Heart left ventricle (tissue), 16 donors: Measurements from ENCODE around the gene ATP1B3. TPM values are rescaled to one million over a fixed set of nuclear protein-coding genes. Genes with fewer than 3 reads are reported as not detected.
"Not testable (repeated sequence)": the region's sequence is repeated elsewhere in the genome, so short reads cannot be mapped to it uniquely, and the experiment has no call there.

ENCODE experiments used
- ATAC-seq, 4 donors: fragments of 200-7000 bp; cut with Tn5 transposase; one replicate each; pipeline ENCODE4 v1.9.1; 2020 to 2022; ENCODE audit warnings: moderate library complexity in 4 of 4, mild to moderate bottlenecking in 3 of 4, moderate number of reproducible peaks in 1 of 4
- DNase-seq, 5 donors: peaks; one replicate each; pipeline ENCODE4 v3.0.0-alpha.2; 2020
- H3K27ac ChIP-seq, 12 donors: fragments of 200-600 bp; sonication (generic) in 4 of 12; one replicate each; pipeline versions ENCODE4 v1.5.0 to v1.8.0; 2016 to 2022; ENCODE audit warnings: mild to moderate bottlenecking in 2 of 12
- H3K27me3 ChIP-seq, 9 donors: fragments of 200-600 bp; sonication (generic) in 2 of 9; one replicate each; pipeline versions ENCODE4 v1.5.1 to v1.8.0; 2016 to 2022; ENCODE audit warnings: mild to moderate bottlenecking in 3 of 9
- H3K36me3 ChIP-seq, 9 donors: fragments of 200-600 bp; sonication (generic) in 2 of 9; one replicate each; pipeline versions ENCODE4 v1.5.0 to v1.8.0; 2018 to 2022; ENCODE audit warnings: mild to moderate bottlenecking in 2 of 9
- H3K4me1 ChIP-seq, 12 donors: fragments of 200-600 bp; sonication (generic) in 4 of 12; one replicate each; pipeline versions ENCODE4 v1.5.0 to v1.8.0; 2016 to 2022; ENCODE audit warnings: mild to moderate bottlenecking in 3 of 12
- H3K4me3 ChIP-seq, 12 donors: fragments of 200-600 bp; sonication (generic) in 4 of 12; one replicate each; pipeline versions ENCODE4 v1.5.0 to v1.8.0; 2017 to 2022; ENCODE audit warnings: mild to moderate bottlenecking in 9 of 12, moderate library complexity in 4 of 12
- H3K9me3 ChIP-seq, 12 donors: fragments of 200-600 bp; sonication (generic) in 4 of 12; one replicate each; pipeline versions ENCODE4 v1.5.0 to v1.8.0; 2016 to 2022; ENCODE audit warnings: mild to moderate bottlenecking in 1 of 12
- CTCF ChIP-seq, 12 donors: fragments of 200-600 bp; sonication (generic) in 4 of 12; IDR thresholded peaks; one replicate each; pipeline versions ENCODE4 v1.5.0 to v1.8.0; 2018 to 2022; ENCODE audit warnings: antibody characterized with exemption in 12 of 12, mild to moderate bottlenecking in 5 of 12
- POLR2A ChIP-seq, 2 donors: fragments of 450-650 bp; IDR thresholded peaks; one replicate each; pipeline ENCODE4 v1.6.1; 2017; ENCODE audit warnings: antibody characterized with exemption in 2 of 2, mild to moderate bottlenecking in 2 of 2, moderate library complexity in 2 of 2
- WGBS, 4 donors: extraction: QIAGEN DNeasy Blood & Tissue Kit in 2 of 4; methylation state at CpG; one replicate each; pipeline versions ENCODE4 v1.1.5 to v1.1.7; 2013 to 2018; 5-methylcytosine and 5-hydroxymethylcytosine counted together
- intact Hi-C, 10 donors: fragments of 100-400 bp; cut with DNase I; formaldehyde crosslinking; loops; one replicate each; pipeline versions ENCODE4 v1.11.1 to v1.14.2; 2022
- polyA plus RNA-seq, 2 donors: library from polyadenylated mRNA; stranded (reverse); fragments of 200-250 nt; gene quantifications; one replicate each; pipeline ENCODE4 v1.2.3, GENCODE V29; 2013
- total RNA-seq, 9 donors: library from RNA; depleted of rRNA in 2 of 9; stranded (reverse); fragments of >200 nt in 2 of 9; fragmentation: NEBNext Ultra II Directional in 3 of 9; extraction: Animal tissue kit (Norgen Biotek cat#: 25700) in 3 of 9; gene quantifications; one replicate each; pipeline versions ENCODE4 v1.1.0 to v1.2.4, GENCODE V29; 2016 to 2023
- donor health status: ischemic (EF 13 %, LVEDD 7.1; RV severe dilation, severe dysfunction).
- donor health status: healthy with polysubstance abuse.
- donor health status: DM: no; HTN: yes; CAD: no.
- donor health status: DM: no; HTN: no; CAD: no.
- donor health status: ischemic (EF 25% LVEDD 6.9; RV normal size, moderate dysfunction).
- donor health status: ischemic (EF 25% LVEDD 5.7; RV mildly dilated, moderate dysfunction).
- donor health status: healthy.
- donor health status: DM: yes; HTN: yes; CAD: no.
- donor health status: ischemic (EF 35%, LVEDD 5.7; RV mildly dilated, moderate dysfunction).
- donor health status: nonischemic (EF 11% LVEDD 7.7; RV severe dilation, severe dysfunction).
- donor health status: DM: yes; HTN: yes; CAD: no.
- donor health status: PGD.
- donor health status: ischemic (EF 29% LVEDD 5.4; RV normal size, mild dysfunction).
- donor health status: nonischemic (EF 23%, LVEDD 6.1; RV moderate dilation, normal function).

ATP1B3 gene
- total and polyA plus RNA-seq, 11 donors: 19.1 to 90.0 (median 46.1) TPM

GRCh38 chr3:141844108-141844507, 32.3 kb upstream of the ATP1B3 start:
- 79 to 98% (median 96%) methylated on average over 1 of the region's 1 CpG for WGBS, 4 donors
- no peak for TF ChIP-seq CTCF (IDR thresholded peaks at IDR 0.05)
- no peak for TF ChIP-seq POLR2A (IDR thresholded peaks at IDR 0.05)
- H3K27me3 ChIP-seq: no peaks in the 10 kb centered on the region
- peaks cover 0 to 8% (median 0%) of the 10 kb centered on the region in 12 donors for H3K4me1 ChIP-seq
- no peak overlapping the region for H3K27ac ChIP-seq
- no peak for ATAC-seq
- DNase-seq: no peak
- intact Hi-C loops: no loop called here
- no peaks in the 10 kb centered on the region for H3K9me3 ChIP-seq
- H3K4me3 ChIP-seq: no peak overlapping the region
- no peaks in the 10 kb centered on the region for H3K36me3 ChIP-seq

- H3K27ac ChIP-seq: no peak overlapping the region
- no peaks in the 10 kb centered on the region for H3K27me3 ChIP-seq
- H3K36me3 ChIP-seq: no peaks in the 10 kb centered on the region
- H3K4me3 ChIP-seq: no peak overlapping the region
- H3K9me3 ChIP-seq: no peaks in the 10 kb centered on the region
- WGBS, 4 donors: 95 to 99% (median 98%) methylated on average over 2 of the region's 2 CpGs
- intact Hi-C loops: no loop called here
- ATAC-seq (no peak), DNase-seq (no peak)
- TF ChIP-seq CTCF (IDR thresholded peaks at IDR 0.05) (no peak), POLR2A (IDR thresholded peaks at IDR 0.05) (no peak)
- peaks cover 0 to 13% (median 0%) of the 10 kb centered on the region in 12 donors for H3K4me1 ChIP-seq
These were observed 31.6 kb upstream of the ATP1B3 start for GRCh38 chr3:141844812-141845211.

GRCh38 chr3:141845407-141846049, 30.9 kb upstream of the ATP1B3 start:
- WGBS, 4 donors: 79 to 89% (median 84%) methylated on average over 5 of the region's 5 CpGs
- H3K27ac ChIP-seq: no peak overlapping the region
- no peaks in the 10 kb centered on the region for H3K27me3 ChIP-seq
- H3K4me3 ChIP-seq: no peak overlapping the region
- H3K4me1 ChIP-seq: peaks cover 0 to 17% (median 0%) of the 10 kb centered on the region in 12 donors
- intact Hi-C loops: no loop called here
- no peak for TF ChIP-seq POLR2A (IDR thresholded peaks at IDR 0.05)
- TF ChIP-seq CTCF (IDR thresholded peaks at IDR 0.05): no peak
- DNase-seq (no peak), ATAC-seq (no peak)
- H3K36me3 ChIP-seq: no peaks in the 10 kb centered on the region
- H3K9me3 ChIP-seq: no peaks in the 10 kb centered on the region

GRCh38 chr3:141846050-141846433, 30.4 kb upstream of the ATP1B3 start:
- DNase-seq (no peak), ATAC-seq (no peak)
- H3K4me3 ChIP-seq: no peak overlapping the region
- H3K27me3 ChIP-seq: no peaks in the 10 kb centered on the region
- intact Hi-C loops: no loop called here
- WGBS, 4 donors: 62 to 71% (median 64%) methylated on average over 3 of the region's 3 CpGs
- H3K36me3 ChIP-seq: no peaks in the 10 kb centered on the region
- no peaks in the 10 kb centered on the region for H3K9me3 ChIP-seq
- peaks cover 0 to 22% (median 0%) of the 10 kb centered on the region in 12 donors for H3K4me1 ChIP-seq
- no peak overlapping the region for H3K27ac ChIP-seq
- TF ChIP-seq POLR2A (IDR thresholded peaks at IDR 0.05) (no peak), CTCF (IDR thresholded peaks at IDR 0.05) (no peak)

- H3K9me3 ChIP-seq, H3K36me3 ChIP-seq, H3K4me3 ChIP-seq, H3K27me3 ChIP-seq, ATAC-seq, DNase-seq, H3K27ac ChIP-seq, intact Hi-C loops: not testable (repeated sequence)
- peaks cover 0 to 42% (median 0%) of the 10 kb centered on the region in 12 donors for H3K4me1 ChIP-seq
- WGBS, 4 donors: 84 to 90% (median 88%) methylated on average over 5 of the region's 5 CpGs
These were observed 28.2 kb upstream of the ATP1B3 start for GRCh38 chr3:141848159-141848748.
